ENCODE measurements around the gene LCMT1.

- TF ChIP-seq POLR2A (IDR thresholded peaks at IDR 0.05; ENCODE audit: low read length) (no peak), GATA1 (IDR thresholded peaks at IDR 0.05; ENCODE audit: low read depth, low read length) (no peak)
These were observed 45.8 kb downstream of the LCMT1 start for GRCh38 chr16:25157271-25157875.
